Measurements from ENCODE around the gene RAP2A.

The RAP2A gene

GRCh38 chr13:97459215-97459777 is 25.3 kb downstream of the RAP2A start:
- no peak for DNase-seq (ENCODE audit: low read depth in 1 of 2, low spot score in 1 of 2)
- no peaks in the 10 kb centered on the region for H3K27me3 ChIP-seq (ENCODE audit: insufficient read depth, poor library complexity, severe bottlenecking)
- no peak for TF ChIP-seq GABPA (IDR thresholded peaks at IDR 0.05; ENCODE audit: low read depth)
- TF ChIP-seq SPI1 (IDR thresholded peaks at IDR 0.05; ENCODE audit: borderline replicate concordance, low read depth): no peak
- TF ChIP-seq, protein P1, sequence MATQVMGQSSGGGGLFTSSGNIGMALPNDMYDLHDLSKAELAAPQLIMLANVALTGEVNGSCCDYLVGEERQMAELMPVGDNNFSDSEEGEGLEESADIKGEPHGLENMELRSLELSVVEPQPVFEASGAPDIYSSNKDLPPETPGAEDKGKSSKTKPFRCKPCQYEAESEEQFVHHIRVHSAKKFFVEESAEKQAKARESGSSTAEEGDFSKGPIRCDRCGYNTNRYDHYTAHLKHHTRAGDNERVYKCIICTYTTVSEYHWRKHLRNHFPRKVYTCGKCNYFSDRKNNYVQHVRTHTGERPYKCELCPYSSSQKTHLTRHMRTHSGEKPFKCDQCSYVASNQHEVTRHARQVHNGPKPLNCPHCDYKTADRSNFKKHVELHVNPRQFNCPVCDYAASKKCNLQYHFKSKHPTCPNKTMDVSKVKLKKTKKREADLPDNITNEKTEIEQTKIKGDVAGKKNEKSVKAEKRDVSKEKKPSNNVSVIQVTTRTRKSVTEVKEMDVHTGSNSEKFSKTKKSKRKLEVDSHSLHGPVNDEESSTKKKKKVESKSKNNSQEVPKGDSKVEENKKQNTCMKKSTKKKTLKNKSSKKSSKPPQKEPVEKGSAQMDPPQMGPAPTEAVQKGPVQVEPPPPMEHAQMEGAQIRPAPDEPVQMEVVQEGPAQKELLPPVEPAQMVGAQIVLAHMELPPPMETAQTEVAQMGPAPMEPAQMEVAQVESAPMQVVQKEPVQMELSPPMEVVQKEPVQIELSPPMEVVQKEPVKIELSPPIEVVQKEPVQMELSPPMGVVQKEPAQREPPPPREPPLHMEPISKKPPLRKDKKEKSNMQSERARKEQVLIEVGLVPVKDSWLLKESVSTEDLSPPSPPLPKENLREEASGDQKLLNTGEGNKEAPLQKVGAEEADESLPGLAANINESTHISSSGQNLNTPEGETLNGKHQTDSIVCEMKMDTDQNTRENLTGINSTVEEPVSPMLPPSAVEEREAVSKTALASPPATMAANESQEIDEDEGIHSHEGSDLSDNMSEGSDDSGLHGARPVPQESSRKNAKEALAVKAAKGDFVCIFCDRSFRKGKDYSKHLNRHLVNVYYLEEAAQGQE (IDR thresholded peaks at IDR 0.05; ENCODE audit: insufficient replicate concordance, low read depth): no peak
- TF ChIP-seq, protein P2, sequence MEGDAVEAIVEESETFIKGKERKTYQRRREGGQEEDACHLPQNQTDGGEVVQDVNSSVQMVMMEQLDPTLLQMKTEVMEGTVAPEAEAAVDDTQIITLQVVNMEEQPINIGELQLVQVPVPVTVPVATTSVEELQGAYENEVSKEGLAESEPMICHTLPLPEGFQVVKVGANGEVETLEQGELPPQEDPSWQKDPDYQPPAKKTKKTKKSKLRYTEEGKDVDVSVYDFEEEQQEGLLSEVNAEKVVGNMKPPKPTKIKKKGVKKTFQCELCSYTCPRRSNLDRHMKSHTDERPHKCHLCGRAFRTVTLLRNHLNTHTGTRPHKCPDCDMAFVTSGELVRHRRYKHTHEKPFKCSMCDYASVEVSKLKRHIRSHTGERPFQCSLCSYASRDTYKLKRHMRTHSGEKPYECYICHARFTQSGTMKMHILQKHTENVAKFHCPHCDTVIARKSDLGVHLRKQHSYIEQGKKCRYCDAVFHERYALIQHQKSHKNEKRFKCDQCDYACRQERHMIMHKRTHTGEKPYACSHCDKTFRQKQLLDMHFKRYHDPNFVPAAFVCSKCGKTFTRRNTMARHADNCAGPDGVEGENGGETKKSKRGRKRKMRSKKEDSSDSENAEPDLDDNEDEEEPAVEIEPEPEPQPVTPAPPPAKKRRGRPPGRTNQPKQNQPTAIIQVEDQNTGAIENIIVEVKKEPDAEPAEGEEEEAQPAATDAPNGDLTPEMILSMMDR (IDR thresholded peaks at IDR 0.05; ENCODE audit: insufficient read depth, low read length): no peak
- TF ChIP-seq POLR2AphosphoS5 (IDR thresholded peaks at IDR 0.05; ENCODE audit: low read depth): no peak
- H3K27ac ChIP-seq (replicated peaks): no peak overlapping the region
- H3K4me3 ChIP-seq (replicated peaks; ENCODE audit: insufficient read depth, low read length): no peak overlapping the region

GRCh38 chr13:97460004-97460775 is 26.2 kb downstream of the RAP2A start:
- TF ChIP-seq, protein P2 (IDR thresholded peaks at IDR 0.05; ENCODE audit: insufficient read depth, low read length): no peak
- TF ChIP-seq SPI1 (IDR thresholded peaks at IDR 0.05; ENCODE audit: borderline replicate concordance, low read depth) (no peak), GABPA (IDR thresholded peaks at IDR 0.05; ENCODE audit: low read depth) (no peak), POLR2AphosphoS5 (IDR thresholded peaks at IDR 0.05; ENCODE audit: low read depth) (no peak)
- TF ChIP-seq, protein P1 (IDR thresholded peaks at IDR 0.05; ENCODE audit: insufficient replicate concordance, low read depth): no peak
- no peak overlapping the region for H3K4me3 ChIP-seq (replicated peaks; ENCODE audit: insufficient read depth, low read length)
- no peaks in the 10 kb centered on the region for H3K27me3 ChIP-seq (ENCODE audit: insufficient read depth, poor library complexity, severe bottlenecking)
- H3K27ac ChIP-seq (replicated peaks): no peak overlapping the region
- no peak for DNase-seq (ENCODE audit: low read depth in 1 of 2, low spot score in 1 of 2)

GRCh38 chr13:97460853-97461252 is 26.9 kb downstream of the RAP2A start:
- Histone ChIP-seq H3K27ac (replicated peaks) (no peak overlapping the region), H3K4me3 (replicated peaks; ENCODE audit: insufficient read depth, low read length) (no peak overlapping the region), H3K27me3 (ENCODE audit: insufficient read depth, poor library complexity, severe bottlenecking) (no peaks in the 10 kb centered on the region)
- no peak for DNase-seq (ENCODE audit: low read depth in 1 of 2, low spot score in 1 of 2)
- TF ChIP-seq, protein P1 (IDR thresholded peaks at IDR 0.05; ENCODE audit: insufficient replicate concordance, low read depth): no peak
- no peak for TF ChIP-seq SPI1 (IDR thresholded peaks at IDR 0.05; ENCODE audit: borderline replicate concordance, low read depth)
- TF ChIP-seq POLR2AphosphoS5 (IDR thresholded peaks at IDR 0.05; ENCODE audit: low read depth): no peak
- TF ChIP-seq, protein P2 (IDR thresholded peaks at IDR 0.05; ENCODE audit: insufficient read depth, low read length): no peak
- TF ChIP-seq GABPA (IDR thresholded peaks at IDR 0.05; ENCODE audit: low read depth): no peak
